CD8-positive, alpha-beta memory T cell (primary cell): Measurements from ENCODE around the gene LYAR. TPM values are rescaled to one million over a fixed set of nuclear protein-coding genes. Genes with fewer than 3 reads are reported as not detected.
A peak's percentile ranks its signal among the peaks of the same experiment; 100 is the strongest.
"Not testable (repeated sequence)": the region's sequence is repeated elsewhere in the genome, so short reads cannot be mapped to it uniquely, and the experiment has no call there.

Experiments
- CTCF ChIA-PET: fragments of 350-600 bp; sonication (Branson Sonifier 250); formaldehyde crosslinking; loops from one replicate; lab custom pipeline; 2021; ENCODE audit warnings: antibody characterized with exemption; lab: Charles Lee
- POLR2A ChIA-PET: fragments of 350-600 bp; sonication (Branson Sonifier 250); formaldehyde crosslinking; loops from one replicate; lab custom pipeline; 2021; ENCODE audit warnings: antibody characterized with exemption; lab: Charles Lee
- DNase-seq, 5 donors: peaks; one replicate each; pipeline versions ENCODE4 v3.0.0 to v3.0.0-alpha.2; 2020 to 2022; ENCODE audit warnings: mixed read lengths in 1 of 5
- H3K27ac ChIP-seq: one replicate; pipeline ENCODE4 v1.7.0; 2013; ENCODE audit warnings: low read depth, mild to moderate bottlenecking, low read length, moderate library complexity
- H3K27me3 ChIP-seq: 2 replicates; pipeline ENCODE4 v1.7.0; 2013; ENCODE audit warnings: low read length, mild to moderate bottlenecking; ENCODE audit not compliant: insufficient read depth, poor library complexity, severe bottlenecking
- H3K36me3 ChIP-seq: 2 replicates; pipeline ENCODE4 v1.7.0; 2013; ENCODE audit warnings: mild to moderate bottlenecking, low read length, moderate library complexity; ENCODE audit not compliant: insufficient read depth
- H3K4me1 ChIP-seq: 2 replicates; pipeline ENCODE4 v1.7.0; 2013; ENCODE audit warnings: mild to moderate bottlenecking, low read length, moderate library complexity; ENCODE audit not compliant: insufficient read depth
- H3K4me3 ChIP-seq: 2 replicates; pipeline ENCODE4 v1.7.0; 2013; ENCODE audit warnings: mild to moderate bottlenecking, low read length
- H3K9me3 ChIP-seq: 2 replicates; pipeline ENCODE4 v1.7.0; 2013; ENCODE audit warnings: mild to moderate bottlenecking, low read length
- H3K27ac Mint-ChIP-seq, 8 donors: one replicate each; pipeline ENCODE4 v1.8.0; 2020 to 2021; ENCODE audit warnings: mixed read lengths in 8 of 8, mild to moderate bottlenecking in 6 of 8, inconsistent platforms in 3 of 8, moderate library complexity in 3 of 8
- H3K27me3 Mint-ChIP-seq, 2 donors: one replicate each; pipeline ENCODE4 v1.8.0; 2020 to 2021; ENCODE audit warnings: mixed read lengths in 2 of 2, mild to moderate bottlenecking in 1 of 2, moderate library complexity in 1 of 2
- H3K36me3 Mint-ChIP-seq, 3 donors: one replicate each; pipeline ENCODE4 v1.8.0; 2020 to 2021; ENCODE audit warnings: mixed read lengths in 3 of 3, inconsistent platforms in 1 of 3, mild to moderate bottlenecking in 1 of 3
- H3K4me1 Mint-ChIP-seq, 3 donors: one replicate each; pipeline ENCODE4 v1.8.0; 2020 to 2021; ENCODE audit warnings: mixed read lengths in 3 of 3, inconsistent platforms in 1 of 3, mild to moderate bottlenecking in 1 of 3
- H3K4me3 Mint-ChIP-seq, 7 donors: one replicate each; pipeline ENCODE4 v1.8.0; 2020 to 2021; ENCODE audit warnings: mixed read lengths in 7 of 7, mild to moderate bottlenecking in 6 of 7, moderate library complexity in 4 of 7, inconsistent platforms in 2 of 7
- H3K9me3 Mint-ChIP-seq, 5 donors: one replicate each; pipeline ENCODE4 v1.8.0; 2020 to 2022; ENCODE audit warnings: mixed read lengths in 5 of 5, mild to moderate bottlenecking in 3 of 5, moderate library complexity in 2 of 5, inconsistent platforms in 1 of 5
- polyA plus RNA-seq: library from polyadenylated mRNA; unstranded; fragments of 300-500 nt; fragmentation: Illumina TruSeq; gene quantifications from one replicate; pipeline ENCODE4 v1.2.3, GENCODE V29; 2021
- total RNA-seq, 2 experiments: library from RNA; stranded (reverse); gene quantifications; one replicate each; pipeline ENCODE4 v1.2.3, GENCODE V29; 2021

Gene LYAR
- total and polyA plus RNA-seq, 3 experiments from 2014 or later = 95.8 to 187 (median 103) TPM

GRCh38 chr4:4259484-4260100 lies 30.4 kb downstream of the LYAR start:
- no peaks in the 10 kb centered on the region for H3K36me3 ChIP-seq
- H3K27me3 ChIP-seq = no peaks in the 10 kb centered on the region
- no peaks in the 10 kb centered on the region for H3K9me3 ChIP-seq
- H3K4me1 Mint-ChIP-seq = peaks cover 16 to 29% (median 28%) of the 10 kb centered on the region in 3 donors
- peak overlapping the region in 1 of 8 donors; percentile 34 for H3K27ac Mint-ChIP-seq
- no peak overlapping the region for H3K4me3 Mint-ChIP-seq
- POLR2A ChIA-PET = interaction anchor here (0.8 to 1.7 kb wide), 7 partner anchors 9 to 126 kb away, joined by 3 to 10 read pairs (median 4); partner anchors contain the start of genes LYAR, TMEM128 and ZBTB49
- H3K9me3 Mint-ChIP-seq = no peaks in the 10 kb centered on the region
- H3K4me1 ChIP-seq = peaks cover 2% of the 10 kb centered on the region
- no peak for DNase-seq
- CTCF ChIA-PET = interaction anchor here (0.8 to 4.2 kb wide), 35 partner anchors 8 to 282 kb away, joined by 3 to 97 read pairs (median 7); partner anchors contain the start of genes LYAR, NSG1, STX18 and TMEM128
- no peaks in the 10 kb centered on the region for H3K27me3 Mint-ChIP-seq
- peaks cover 0 to 6% (median 0%) of the 10 kb centered on the region in 3 donors for H3K36me3 Mint-ChIP-seq
- no peak overlapping the region for H3K4me3 ChIP-seq
- no peak overlapping the region for H3K27ac ChIP-seq

- H3K4me1 ChIP-seq, H3K27ac Mint-ChIP-seq, H3K36me3 ChIP-seq, H3K27me3 ChIP-seq, POLR2A ChIA-PET, H3K9me3 ChIP-seq, H3K9me3 Mint-ChIP-seq, H3K27ac ChIP-seq, H3K27me3 Mint-ChIP-seq, DNase-seq, H3K4me3 ChIP-seq, H3K36me3 Mint-ChIP-seq, H3K4me3 Mint-ChIP-seq: not testable (repeated sequence)
- peaks cover 12 to 25% (median 23%) of the 10 kb centered on the region in 3 donors for H3K4me1 Mint-ChIP-seq
- CTCF ChIA-PET = interaction anchor here (3.0 to 4.2 kb wide), 3 partner anchors 79 to 173 kb away, joined by 21 to 97 read pairs (median 25); no protein-coding TSS in a partner anchor
These were observed 32.2 kb downstream of the LYAR start for GRCh38 chr4:4257705-4258104.

GRCh38 chr4:4256799-4257198 lies 33.2 kb downstream of the LYAR start:
- POLR2A ChIA-PET = no interaction called here
- no peak overlapping the region for H3K4me3 Mint-ChIP-seq
- no peaks in the 10 kb centered on the region for H3K36me3 Mint-ChIP-seq
- Histone ChIP-seq H3K9me3 (no peaks in the 10 kb centered on the region), H3K27ac (no peak overlapping the region), H3K4me1 (no peaks in the 10 kb centered on the region), H3K27me3 (no peaks in the 10 kb centered on the region), H3K36me3 (no peaks in the 10 kb centered on the region), H3K4me3 (no peak overlapping the region)
- no peak overlapping the region for H3K27ac Mint-ChIP-seq
- peaks cover 9 to 23% (median 21%) of the 10 kb centered on the region in 3 donors for H3K4me1 Mint-ChIP-seq
- no peaks in the 10 kb centered on the region for H3K9me3 Mint-ChIP-seq
- CTCF ChIA-PET = interaction anchor here (0.8 to 2.3 kb wide), 7 partner anchors 9 to 173 kb away, joined by 3 to 7 read pairs (median 4); partner anchors contain the start of gene TMEM128
- H3K27me3 Mint-ChIP-seq = no peaks in the 10 kb centered on the region
- DNase-seq = no peak

GRCh38 chr4:4254666-4255065 lies 35.3 kb downstream of the LYAR start:
- no peak overlapping the region for H3K27ac Mint-ChIP-seq
- ChIA-PET POLR2A (no interaction called here), CTCF (interaction anchor here (1.8 to 2.3 kb wide), 2 partner anchors 81 to 175 kb away, joined by 6 to 7 read pairs; no protein-coding TSS in a partner anchor)
- no peaks in the 10 kb centered on the region for H3K27me3 Mint-ChIP-seq
- no peak overlapping the region for H3K4me3 Mint-ChIP-seq
- peaks cover 1 to 6% (median 6%) of the 10 kb centered on the region in 3 donors for H3K4me1 Mint-ChIP-seq
- Histone ChIP-seq H3K4me3 (no peak overlapping the region), H3K27ac (no peak overlapping the region), H3K9me3 (no peaks in the 10 kb centered on the region), H3K27me3 (no peaks in the 10 kb centered on the region), H3K36me3 (no peaks in the 10 kb centered on the region), H3K4me1 (no peaks in the 10 kb centered on the region)
- H3K9me3 Mint-ChIP-seq = no peaks in the 10 kb centered on the region
- no peak for DNase-seq
- H3K36me3 Mint-ChIP-seq = no peaks in the 10 kb centered on the region

GRCh38 chr4:4254199-4254598 lies 35.8 kb downstream of the LYAR start:
- POLR2A ChIA-PET = no interaction called here
- Mint-ChIP-seq H3K36me3 (no peaks in the 10 kb centered on the region), H3K27ac (no peak overlapping the region), H3K4me1 (peaks cover 1 to 7% (median 7%) of the 10 kb centered on the region in 3 donors), H3K4me3 (no peak overlapping the region), H3K27me3 (no peaks in the 10 kb centered on the region), H3K9me3 (no peaks in the 10 kb centered on the region)
- Histone ChIP-seq H3K27me3 (no peaks in the 10 kb centered on the region), H3K36me3 (no peaks in the 10 kb centered on the region), H3K4me1 (peaks cover under 1% of the 10 kb centered on the region), H3K9me3 (no peaks in the 10 kb centered on the region), H3K4me3 (no peak overlapping the region), H3K27ac (no peak overlapping the region)
- DNase-seq = no peak
- CTCF ChIA-PET = interaction anchor here (2.3 kb wide), 1 partner anchor 176 kb away, joined by 6 read pairs; no protein-coding TSS in a partner anchor

- H3K4me3 ChIP-seq = no peak overlapping the region
- peaks cover 16% of the 10 kb centered on the region for H3K4me1 ChIP-seq
- Mint-ChIP-seq H3K9me3 (no peaks in the 10 kb centered on the region), H3K4me3 (peak overlapping the region in 5 of 7 donors; percentile 23 to 81 (median 56)), H3K36me3 (peaks cover 6 to 20% (median 7%) of the 10 kb centered on the region in 3 donors), H3K27ac (peak overlapping the region in 5 of 8 donors; percentile 39 to 98 (median 66)), H3K27me3 (no peaks in the 10 kb centered on the region), H3K4me1 (peaks cover 26 to 41% (median 37%) of the 10 kb centered on the region in 3 donors)
- no peaks in the 10 kb centered on the region for H3K27me3 ChIP-seq
- CTCF ChIA-PET = interaction anchor here (1.6 to 7.6 kb wide), 3 partner anchors 10 to 292 kb away, joined by 3 to 64 read pairs (median 23); partner anchors contain the start of gene STX18
- no peak overlapping the region for H3K27ac ChIP-seq
- POLR2A ChIA-PET = no interaction called here
- H3K9me3 ChIP-seq = no peaks in the 10 kb centered on the region
- DNase-seq = no peak
- peaks cover 6% of the 10 kb centered on the region for H3K36me3 ChIP-seq
These were observed 40.1 kb downstream of the LYAR start for GRCh38 chr4:4249866-4250265.

GRCh38 chr4:4249342-4249741 lies 40.6 kb downstream of the LYAR start:
- not testable (repeated sequence) for H3K27me3 Mint-ChIP-seq, H3K9me3 ChIP-seq, H3K27me3 ChIP-seq, DNase-seq, H3K4me3 ChIP-seq, H3K9me3 Mint-ChIP-seq, H3K27ac ChIP-seq
- peaks cover 16% of the 10 kb centered on the region for H3K4me1 ChIP-seq
- ChIA-PET CTCF (interaction anchor here (1.6 to 7.6 kb wide), 4 partner anchors 11 to 293 kb away, joined by 3 to 64 read pairs (median 14); partner anchors contain the start of gene STX18), POLR2A (interaction anchor here (0.7 to 2.3 kb wide), 4 partner anchors 10 to 293 kb away, joined by 3 to 10 read pairs (median 3); partner anchors contain the start of gene STX18)
- Mint-ChIP-seq H3K4me3 (peak overlapping the region in 6 of 7 donors; percentile 95 to 99 (median 96)), H3K4me1 (peaks cover 27 to 41% (median 37%) of the 10 kb centered on the region in 3 donors), H3K27ac (peak overlapping the region in 7 of 8 donors; percentile 57 to 99 (median 98)), H3K36me3 (peaks cover 7 to 25% (median 7%) of the 10 kb centered on the region in 3 donors)
- peaks cover 10% of the 10 kb centered on the region for H3K36me3 ChIP-seq

- Mint-ChIP-seq H3K27ac (peak overlapping the region; percentile 97 to 99 (median 98)), H3K4me1 (peaks cover 27 to 42% (median 38%) of the 10 kb centered on the region in 3 donors), H3K9me3 (no peaks in the 10 kb centered on the region), H3K36me3 (peaks cover 8 to 30% (median 9%) of the 10 kb centered on the region in 3 donors), H3K4me3 (peak overlapping the region; percentile 95 to 99 (median 97)), H3K27me3 (no peaks in the 10 kb centered on the region)
- Histone ChIP-seq H3K4me1 (peaks cover 16% of the 10 kb centered on the region), H3K36me3 (peaks cover 10% of the 10 kb centered on the region), H3K4me3 (peak overlapping the region; percentile 74), H3K27me3 (no peaks in the 10 kb centered on the region), H3K27ac (peak overlapping the region; percentile 93), H3K9me3 (no peaks in the 10 kb centered on the region)
- POLR2A ChIA-PET = interaction anchor here (0.7 to 2.3 kb wide), 6 partner anchors 10 to 293 kb away, joined by 3 to 10 read pairs (median 5); partner anchors contain the start of genes LYAR, NSG1, STX18 and ZBTB49
- CTCF ChIA-PET = interaction anchor here (1.1 to 7.6 kb wide), 7 partner anchors 11 to 293 kb away, joined by 3 to 64 read pairs (median 5); partner anchors contain the start of gene STX18
- DNase-seq = no peak
These were observed 41.1 kb downstream of the LYAR start for GRCh38 chr4:4248885-4249203.
